ENCODE data around the gene JAZF1. TPM values are rescaled to one million over a fixed set of nuclear protein-coding genes. Genes with fewer than 3 reads are reported as not detected.

The JAZF1 gene
- total and polyA plus RNA-seq, 2 of the 4 experiments (the other 2 are of a cell fraction): 8.4 to 10.5 TPM

DNA sequence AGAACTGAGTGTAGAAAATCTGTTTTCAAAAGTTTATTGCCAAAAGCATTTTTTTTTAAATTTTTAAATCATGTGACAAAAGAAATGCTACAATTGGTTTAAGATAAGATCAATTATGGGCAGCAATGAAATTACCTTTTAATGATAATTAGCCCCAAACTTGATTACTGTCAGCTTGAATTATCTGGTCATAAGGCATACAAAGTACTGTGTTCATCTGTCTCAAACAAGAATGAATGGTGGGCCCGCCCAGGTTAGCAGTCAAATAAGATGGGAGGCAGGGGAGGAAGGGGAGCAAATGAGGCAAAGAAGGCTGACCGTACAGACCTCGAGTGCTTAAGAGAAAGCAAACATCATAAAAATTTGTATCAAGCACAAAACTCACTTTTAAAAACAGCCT is 68.1 kb downstream of the JAZF1 start:
- TF ChIP-seq POLR2A (IDR thresholded peaks at IDR 0.05; ENCODE audit: low read depth, low read length): no peak
- DNase-seq (no peak), ATAC-seq (ENCODE audit: low read depth) (no peak)
- Histone ChIP-seq H3K27me3 (ENCODE audit: control insufficient read depth, insufficient read depth, low read length) (no peaks in the 10 kb centered on the region), H3K4me3 (ENCODE audit: insufficient read depth, low read depth, low read length) (no peak overlapping the region), H4K8ac (ENCODE audit: low read depth in 2 of 2, low read length in 2 of 2) (no peak overlapping the region), H4K5ac (ENCODE audit: low read depth, low read length) (no peak overlapping the region), H2BK5ac (ENCODE audit: low read depth, low read length, poor library complexity, severe bottlenecking) (no peak overlapping the region), H3K23ac (ENCODE audit: low read depth, low read length) (no peak overlapping the region), H2AK9ac (replicated peaks; ENCODE audit: low read depth, low read length, poor library complexity) (no peak overlapping the region), H3K9me1 (ENCODE audit: insufficient read depth, low read length) (peaks cover 6% of the 10 kb centered on the region), H3K4ac (ENCODE audit: low read depth, low read length) (no peak overlapping the region), H3K79me1 (ENCODE audit: low read depth in 1 of 2, low read length in 2 of 2) (peaks cover 22 to 49% of the 10 kb centered on the region in 2 experiments), H3K4me2 (ENCODE audit: low read depth, low read length) (no peak overlapping the region), H3K18ac (ENCODE audit: low read depth, low read length) (no peak overlapping the region), H3K9ac (ENCODE audit: low read depth, low read length) (no peak overlapping the region), H3K27ac (ENCODE audit: insufficient read depth, low read length) (no peak overlapping the region), H3K9me3 (ENCODE audit: control insufficient read depth, insufficient read depth, low read length) (no peaks in the 10 kb centered on the region), H2BK120ac (ENCODE audit: low read depth, low read length) (no peak overlapping the region), H3K4me1 (ENCODE audit: control insufficient read depth, insufficient read depth, low read length) (peaks cover 11% of the 10 kb centered on the region), H3K56ac (ENCODE audit: extremely low read depth, insufficient read depth, low read length) (no peak overlapping the region), H4K91ac (ENCODE audit: insufficient read depth, low read depth, low read length) (no peak overlapping the region), H3K14ac (replicated peaks; ENCODE audit: low read depth, low read length) (no peak overlapping the region), H2AK5ac (ENCODE audit: low read depth, low read length) (no peak overlapping the region), H2AFZ (replicated peaks; ENCODE audit: low read length, poor library complexity) (no peak overlapping the region), H2BK15ac (ENCODE audit: low read depth, low read length) (no peak overlapping the region), H4K20me1 (ENCODE audit: insufficient read depth, low read length) (peaks cover 3% of the 10 kb centered on the region; the same call in 1 of the 2 replicates), H3K36me3 (ENCODE audit: control insufficient read depth, insufficient read depth, low read length) (no peaks in the 10 kb centered on the region), H2BK20ac (ENCODE audit: low read depth, low read length) (no peak overlapping the region)
- in situ Hi-C loops (cut with MboI; ENCODE audit: low sequenced_read_pairs): no loop called here
- intact Hi-C loops (cut with micrococcal nuclease): no loop called here
- POLR2A ChIA-PET (ENCODE audit: unreplicated experiment): no interaction called here
- WGBS, 2 experiments (ENCODE audit: extremely low coverage in 2 of 2, insufficient read length in 1 of 2): no CpG with 5 or more reads among the region's 3 CpGs
- no TSS peak for BruUV-seq (replicated peaks)
- CTCF ChIA-PET: no interaction called here
- dilution Hi-C loops (cut with HindIII; ENCODE audit: low sequenced_read_pairs, unreplicated experiment): no loop called here

Data from IMR-90 (cell line).